ENCODE measurements around the gene TPSG1.

GRCh38 chr16:1198194-1198593, 26.9 kb downstream of the TPSG1 start:
- TF ChIP-seq EZH2phosphoT487 (conservative IDR thresholded peaks at IDR 0.05; ENCODE audit: low read length) (no peak), CTCF (IDR thresholded peaks at IDR 0.05; ENCODE audit: insufficient read depth, low read length, poor library complexity, severe bottlenecking) (no peak)

Measured in SU-DHL-6 (cell line).